HG03565 (cell line): ENCODE data around the gene SP7.
"Not testable (repeated sequence)": the region's sequence is repeated elsewhere in the genome, so short reads cannot be mapped to it uniquely, and the experiment has no call there.

Experiments used
- ATAC-seq: cut with Tn5 transposase; IDR thresholded peaks from one replicate; pipeline ENCODE4 v1.9.1; 2021; ENCODE audit warnings: mild to moderate bottlenecking, moderate library complexity; ENCODE audit not compliant: unreplicated experiment

Gene SP7

GRCh38 chr12:53336181-53336681 lies at the start of gene SP7:
Gene SP7, minus strand, starts transcription at chr12:53336354. Its CDS starts 708 bp downstream, at chr12:53335646.
- no peak for ATAC-seq

- no peak for ATAC-seq
Observed at GRCh38 chr12:53383258-53383657, 47.1 kb upstream of the SP7 start.

GRCh38 chr12:53381731-53382630 lies 45.8 kb upstream of the SP7 start:
- ATAC-seq, result no peak

GRCh38 chr12:53380794-53381730 lies 44.9 kb upstream of the SP7 start:
- no peak for ATAC-seq

- peak; percentile 26 for ATAC-seq
Observed at GRCh38 chr12:53380104-53380793, 44.1 kb upstream of the SP7 start, which contains the start of gene SP1. Gene SP1, plus strand, starts transcription at chr12:53380176. Its CDS starts 116 bp downstream, at chr12:53380292.

GRCh38 chr12:53379389-53380103 lies 43.4 kb upstream of the SP7 start:
- peak; percentile 61 for ATAC-seq

GRCh38 chr12:53378724-53379388 lies 42.7 kb upstream of the SP7 start:
- ATAC-seq, result no peak

GRCh38 chr12:53378222-53378621 lies 42.1 kb upstream of the SP7 start:
- ATAC-seq, result no peak

GRCh38 chr12:53376747-53377146 lies 40.6 kb upstream of the SP7 start:
- no peak for ATAC-seq

- ATAC-seq, result not testable (repeated sequence)
Observed at GRCh38 chr12:53374277-53374676, 38.1 kb upstream of the SP7 start.

GRCh38 chr12:53373554-53374133 lies 37.5 kb upstream of the SP7 start:
- ATAC-seq, result not testable (repeated sequence)

GRCh38 chr12:53365245-53365904 lies 29.2 kb upstream of the SP7 start:
- no peak for ATAC-seq

- ATAC-seq, result not testable (repeated sequence)
Observed at GRCh38 chr12:53361638-53362037, 25.5 kb upstream of the SP7 start.

GRCh38 chr12:53358836-53359419 lies 22.8 kb upstream of the SP7 start:
- no peak for ATAC-seq

- no peak for ATAC-seq
Observed at GRCh38 chr12:53355121-53355520, 19.0 kb upstream of the SP7 start.

- ATAC-seq, result no peak
Observed at GRCh38 chr12:53353257-53353655, 17.1 kb upstream of the SP7 start.

- peak; percentile 56 for ATAC-seq
Observed at GRCh38 chr12:53352331-53353256, 16.4 kb upstream of the SP7 start.
